Measurements from ENCODE around the gene RNASE11. TPM values are rescaled to one million over a fixed set of nuclear protein-coding genes. Genes with fewer than 3 reads are reported as not detected.
"Not testable (repeated sequence)": the region's sequence is repeated elsewhere in the genome, so short reads cannot be mapped to it uniquely, and the experiment has no call there.

RNASE11 gene
- total RNA-seq, 4 donors from 2014 or later: not detected

DNA sequence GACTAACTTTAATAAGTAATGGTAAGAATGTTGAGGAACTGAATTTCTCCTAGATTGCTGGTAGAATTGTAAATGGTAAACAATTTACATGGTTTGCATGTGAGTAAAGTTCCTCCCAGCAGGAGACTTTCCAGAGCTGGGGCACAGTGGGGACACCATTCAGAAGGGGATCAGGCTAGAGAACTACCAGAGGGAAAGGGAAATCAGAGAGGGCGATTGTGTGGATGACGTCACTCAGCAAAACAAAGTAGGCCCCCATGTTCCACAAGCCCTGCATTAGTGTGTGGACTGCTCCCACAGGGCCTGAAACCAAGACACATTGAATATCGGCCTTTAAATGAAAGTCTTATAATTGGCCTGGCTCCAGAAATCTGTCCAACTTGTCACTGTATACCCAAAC lies 9.5 kb downstream of the RNASE11 start:
- intact Hi-C loops (cut with DNase I): no loop called here
- WGBS: 50% methylated on average over 3 of the region's 3 CpGs
- no peaks in the 10 kb centered on the region for H3K4me1 ChIP-seq
- H3K27ac ChIP-seq (replicated peaks in 1 of 4): no peak overlapping the region
- H3K4me3 ChIP-seq: no peak overlapping the region
- no peaks in the 10 kb centered on the region for H3K9me3 ChIP-seq
- no peaks in the 10 kb centered on the region for H3K36me3 ChIP-seq
- TF ChIP-seq, protein P1, sequence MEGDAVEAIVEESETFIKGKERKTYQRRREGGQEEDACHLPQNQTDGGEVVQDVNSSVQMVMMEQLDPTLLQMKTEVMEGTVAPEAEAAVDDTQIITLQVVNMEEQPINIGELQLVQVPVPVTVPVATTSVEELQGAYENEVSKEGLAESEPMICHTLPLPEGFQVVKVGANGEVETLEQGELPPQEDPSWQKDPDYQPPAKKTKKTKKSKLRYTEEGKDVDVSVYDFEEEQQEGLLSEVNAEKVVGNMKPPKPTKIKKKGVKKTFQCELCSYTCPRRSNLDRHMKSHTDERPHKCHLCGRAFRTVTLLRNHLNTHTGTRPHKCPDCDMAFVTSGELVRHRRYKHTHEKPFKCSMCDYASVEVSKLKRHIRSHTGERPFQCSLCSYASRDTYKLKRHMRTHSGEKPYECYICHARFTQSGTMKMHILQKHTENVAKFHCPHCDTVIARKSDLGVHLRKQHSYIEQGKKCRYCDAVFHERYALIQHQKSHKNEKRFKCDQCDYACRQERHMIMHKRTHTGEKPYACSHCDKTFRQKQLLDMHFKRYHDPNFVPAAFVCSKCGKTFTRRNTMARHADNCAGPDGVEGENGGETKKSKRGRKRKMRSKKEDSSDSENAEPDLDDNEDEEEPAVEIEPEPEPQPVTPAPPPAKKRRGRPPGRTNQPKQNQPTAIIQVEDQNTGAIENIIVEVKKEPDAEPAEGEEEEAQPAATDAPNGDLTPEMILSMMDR (IDR thresholded peaks at IDR 0.05): no peak
- TF ChIP-seq POLR2AphosphoS5 (IDR thresholded peaks at IDR 0.05) (no peak), EP300 (IDR thresholded peaks at IDR 0.05) (no peak), POLR2A (IDR thresholded peaks at IDR 0.05; ENCODE audit: low read depth) (no peak)
- H3K27me3 ChIP-seq: no peaks in the 10 kb centered on the region
- no peak for DNase-seq (ENCODE audit: extremely low spot score)

- H3K36me3 ChIP-seq; H3K27me3 ChIP-seq; intact Hi-C loops (cut with DNase I); H3K27ac ChIP-seq (replicated peaks in 1 of 4); H3K4me3 ChIP-seq; H3K4me1 ChIP-seq; DNase-seq (ENCODE audit: extremely low spot score): not testable (repeated sequence)
- WGBS: 70% methylated on average over 4 of the region's 4 CpGs
- peaks cover 0 to 24% (median 14%) of the 10 kb centered on the region in 4 donors for H3K9me3 ChIP-seq
Measured at GRCh38 chr14:20572382-20572990, 15.3 kb downstream of the RNASE11 start.

DNA sequence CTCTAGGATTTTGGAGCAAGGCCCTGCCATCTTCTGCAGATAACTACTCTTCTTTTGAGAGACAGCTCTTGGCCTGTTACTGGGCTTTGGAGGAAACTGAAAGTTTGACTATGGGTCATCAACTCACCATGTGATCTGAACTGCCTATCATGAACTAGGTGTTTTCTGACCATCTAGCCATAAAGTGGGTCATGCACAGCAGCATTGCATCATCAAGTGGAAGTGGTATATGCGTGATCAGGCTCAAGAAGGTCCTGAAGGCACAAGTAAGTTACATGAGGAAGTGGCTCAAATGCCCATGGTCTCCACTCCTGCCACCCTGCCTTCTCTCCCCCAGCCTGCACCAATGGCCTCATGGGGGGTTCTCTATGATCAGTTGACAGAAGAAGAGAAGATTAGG lies 17.1 kb downstream of the RNASE11 start:
- peaks cover 0 to 24% (median 14%) of the 10 kb centered on the region in 4 donors for H3K9me3 ChIP-seq
- 50% methylated on average over 1 of the region's 1 CpG for WGBS
- H3K27me3 ChIP-seq; H3K27ac ChIP-seq (replicated peaks in 1 of 4); H3K4me1 ChIP-seq; intact Hi-C loops (cut with DNase I); DNase-seq (ENCODE audit: extremely low spot score); H3K36me3 ChIP-seq; H3K4me3 ChIP-seq: not testable (repeated sequence)

GRCh38 chr14:20569865-20570264 lies 17.9 kb downstream of the RNASE11 start:
- DNase-seq (ENCODE audit: extremely low spot score); intact Hi-C loops (cut with DNase I); H3K36me3 ChIP-seq; H3K27me3 ChIP-seq; H3K4me3 ChIP-seq; H3K27ac ChIP-seq (replicated peaks in 1 of 4); H3K4me1 ChIP-seq: not testable (repeated sequence)
- peaks cover 0 to 24% (median 14%) of the 10 kb centered on the region in 4 donors for H3K9me3 ChIP-seq
- 70% methylated on average over 2 of the region's 2 CpGs for WGBS

DNA sequence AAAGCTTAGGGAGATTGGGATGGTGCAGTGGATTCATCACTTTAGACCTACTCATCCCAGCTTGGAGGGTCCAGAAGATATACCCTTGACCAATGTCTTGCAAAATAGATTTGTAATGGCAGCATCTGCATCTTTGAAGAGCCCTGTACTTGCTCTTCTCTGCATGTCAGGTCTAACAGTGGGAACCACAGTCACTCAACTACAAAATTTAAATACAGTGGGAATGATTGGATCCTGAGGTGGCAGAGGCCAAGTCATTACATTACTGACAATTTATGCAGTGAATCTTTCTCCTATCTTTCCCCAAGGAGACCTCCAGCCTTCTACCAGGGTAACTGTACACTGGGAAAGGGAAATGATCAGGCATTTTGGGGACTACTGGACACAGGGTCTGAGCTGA lies 18.7 kb downstream of the RNASE11 start:
- intact Hi-C loops (cut with DNase I): no loop called here
- Histone ChIP-seq H3K27ac (replicated peaks in 1 of 4) (no peak overlapping the region), H3K27me3 (no peaks in the 10 kb centered on the region), H3K4me3 (no peak overlapping the region), H3K4me1 (no peaks in the 10 kb centered on the region), H3K36me3 (no peaks in the 10 kb centered on the region), H3K9me3 (peaks cover 0 to 24% (median 14%) of the 10 kb centered on the region in 4 donors)
- TF ChIP-seq, protein P1 (IDR thresholded peaks at IDR 0.05): no peak
- TF ChIP-seq EP300 (IDR thresholded peaks at IDR 0.05): no peak
- no peak for TF ChIP-seq POLR2A (IDR thresholded peaks at IDR 0.05; ENCODE audit: low read depth)
- TF ChIP-seq POLR2AphosphoS5 (IDR thresholded peaks at IDR 0.05): no peak
- no peak for DNase-seq (ENCODE audit: extremely low spot score)

GRCh38 chr14:20568393-20568792 lies 19.4 kb downstream of the RNASE11 start:
- TF ChIP-seq POLR2A (IDR thresholded peaks at IDR 0.05; ENCODE audit: low read depth) (no peak), EP300 (IDR thresholded peaks at IDR 0.05) (no peak), POLR2AphosphoS5 (IDR thresholded peaks at IDR 0.05) (no peak)
- TF ChIP-seq, protein P1 (IDR thresholded peaks at IDR 0.05): no peak
- H3K9me3 ChIP-seq: peaks cover 0 to 24% (median 14%) of the 10 kb centered on the region in 4 donors
- H3K36me3 ChIP-seq: no peaks in the 10 kb centered on the region
- no peak overlapping the region for H3K4me3 ChIP-seq
- WGBS: 73% methylated on average over 3 of the region's 3 CpGs
- DNase-seq (ENCODE audit: extremely low spot score): no peak
- H3K27ac ChIP-seq (replicated peaks in 1 of 4): no peak overlapping the region
- H3K27me3 ChIP-seq: no peaks in the 10 kb centered on the region
- intact Hi-C loops (cut with DNase I): no loop called here
- H3K4me1 ChIP-seq: no peaks in the 10 kb centered on the region

DNA sequence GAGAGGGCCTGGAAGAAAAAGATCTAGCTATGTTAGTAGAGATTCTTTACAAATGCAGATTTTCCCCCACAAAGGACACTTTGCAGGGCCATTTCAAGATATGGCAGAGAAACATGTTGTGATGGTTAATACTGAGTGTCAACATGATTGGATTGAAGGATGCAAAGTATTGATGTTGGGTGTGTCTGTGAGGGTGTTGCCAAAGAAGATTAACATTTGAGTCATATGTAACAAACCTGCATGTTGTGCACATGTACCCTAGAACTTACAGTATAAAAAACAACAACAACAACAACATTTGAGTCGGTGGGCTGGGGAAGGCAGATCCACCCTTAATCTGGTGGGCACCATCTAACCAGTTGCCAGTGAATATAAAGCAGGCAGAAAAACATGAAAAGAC lies 20.6 kb downstream of the RNASE11 start:
- H3K4me3 ChIP-seq; H3K27me3 ChIP-seq; intact Hi-C loops (cut with DNase I); H3K36me3 ChIP-seq; DNase-seq (ENCODE audit: extremely low spot score); H3K27ac ChIP-seq (replicated peaks in 1 of 4); H3K4me1 ChIP-seq: not testable (repeated sequence)
- WGBS: 80% methylated on average over 1 of the region's 1 CpG
- peaks cover 0 to 24% (median 14%) of the 10 kb centered on the region in 4 donors for H3K9me3 ChIP-seq
